ENCODE results near the gene PRDM16. TPM values are rescaled to one million over a fixed set of nuclear protein-coding genes. Genes with fewer than 3 reads are reported as not detected.

Gene PRDM16
- total RNA-seq, 1 donor, result 6.5 TPM

GRCh38 chr1:3197781-3198316 lies 128.8 kb downstream of the PRDM16 start:
- H3K27me3 ChIP-seq (ENCODE audit: insufficient read depth, low read length), result no peaks in the 10 kb centered on the region
- H4K20me1 ChIP-seq (ENCODE audit: insufficient read depth, low read length), result peaks cover 2% of the 10 kb centered on the region
- no peak overlapping the region for H3K4me2 ChIP-seq (ENCODE audit: insufficient read depth, low read length)
- TF ChIP-seq CTCF (IDR thresholded peaks at IDR 0.05; ENCODE audit: extremely low read depth, low read depth, low read length), result no peak
- DNase-seq (ENCODE audit: insufficient read length, low spot score, missing footprints), result no peak
- no peak overlapping the region for H3K27ac ChIP-seq (ENCODE audit: low read depth, low read length)
- no peak overlapping the region for H3K4me3 ChIP-seq (ENCODE audit: insufficient read depth, low read length)
- H3K36me3 ChIP-seq (ENCODE audit: insufficient read depth, low read length), result no peaks in the 10 kb centered on the region
- no peaks in the 10 kb centered on the region for H3K4me1 ChIP-seq (ENCODE audit: insufficient read depth, low read length)
- no peaks in the 10 kb centered on the region for H3K79me2 ChIP-seq (ENCODE audit: insufficient read depth, low read length)
- H2AFZ ChIP-seq (ENCODE audit: low read length), result no peak overlapping the region
- no peaks in the 10 kb centered on the region for H3K9me3 ChIP-seq (ENCODE audit: low read depth, low read length)

- no peaks in the 10 kb centered on the region for H3K4me1 ChIP-seq (ENCODE audit: insufficient read depth, low read length)
- no peaks in the 10 kb centered on the region for H3K9me3 ChIP-seq (ENCODE audit: low read depth, low read length)
- no peak for DNase-seq (ENCODE audit: insufficient read length, low spot score, missing footprints)
- no peak overlapping the region for H3K4me2 ChIP-seq (ENCODE audit: insufficient read depth, low read length)
- H4K20me1 ChIP-seq (ENCODE audit: insufficient read depth, low read length), result no peaks in the 10 kb centered on the region
- H3K27me3 ChIP-seq (ENCODE audit: insufficient read depth, low read length), result no peaks in the 10 kb centered on the region
- no peak overlapping the region for H3K4me3 ChIP-seq (ENCODE audit: insufficient read depth, low read length)
- H2AFZ ChIP-seq (ENCODE audit: low read length), result no peak overlapping the region
- H3K36me3 ChIP-seq (ENCODE audit: insufficient read depth, low read length), result no peaks in the 10 kb centered on the region
- TF ChIP-seq CTCF (IDR thresholded peaks at IDR 0.05; ENCODE audit: extremely low read depth, low read depth, low read length), result no peak
- no peaks in the 10 kb centered on the region for H3K79me2 ChIP-seq (ENCODE audit: insufficient read depth, low read length)
- no peak overlapping the region for H3K27ac ChIP-seq (ENCODE audit: low read depth, low read length)
These were observed 129.6 kb downstream of the PRDM16 start for GRCh38 chr1:3198371-3199271.

GRCh38 chr1:3204725-3205124 lies 135.7 kb downstream of the PRDM16 start:
- H3K27ac ChIP-seq (ENCODE audit: low read depth, low read length), result no peak overlapping the region

More at GRCh38 chr1:3204725-3205124, 135.7 kb downstream of the PRDM16 start:
- Histone ChIP-seq H3K4me3 (ENCODE audit: insufficient read depth, low read length) (no peak overlapping the region), H3K4me1 (ENCODE audit: insufficient read depth, low read length) (peaks cover 5% of the 10 kb centered on the region), H3K79me2 (ENCODE audit: insufficient read depth, low read length) (no peaks in the 10 kb centered on the region), H3K9me3 (ENCODE audit: low read depth, low read length) (no peaks in the 10 kb centered on the region), H2AFZ (ENCODE audit: low read length) (no peak overlapping the region), H3K4me2 (ENCODE audit: insufficient read depth, low read length) (no peak overlapping the region), H3K36me3 (ENCODE audit: insufficient read depth, low read length) (no peaks in the 10 kb centered on the region), H3K27me3 (ENCODE audit: insufficient read depth, low read length) (no peaks in the 10 kb centered on the region), H4K20me1 (ENCODE audit: insufficient read depth, low read length) (no peaks in the 10 kb centered on the region)
- DNase-seq (ENCODE audit: insufficient read length, low spot score, missing footprints), result no peak
- no peak for TF ChIP-seq CTCF (IDR thresholded peaks at IDR 0.05; ENCODE audit: extremely low read depth, low read depth, low read length)

All from osteoblast (primary cell).